GM10847 (cell line): Measurements from ENCODE around the gene MEDAG.

ENCODE experiments used
- POLR2A ChIP-seq: IDR thresholded peaks from 2 replicates; pipeline ENCODE4 v1.6.1; 2011; ENCODE audit not compliant: insufficient read length; ENCODE audit errors: extremely low read depth

Gene MEDAG

DNA sequence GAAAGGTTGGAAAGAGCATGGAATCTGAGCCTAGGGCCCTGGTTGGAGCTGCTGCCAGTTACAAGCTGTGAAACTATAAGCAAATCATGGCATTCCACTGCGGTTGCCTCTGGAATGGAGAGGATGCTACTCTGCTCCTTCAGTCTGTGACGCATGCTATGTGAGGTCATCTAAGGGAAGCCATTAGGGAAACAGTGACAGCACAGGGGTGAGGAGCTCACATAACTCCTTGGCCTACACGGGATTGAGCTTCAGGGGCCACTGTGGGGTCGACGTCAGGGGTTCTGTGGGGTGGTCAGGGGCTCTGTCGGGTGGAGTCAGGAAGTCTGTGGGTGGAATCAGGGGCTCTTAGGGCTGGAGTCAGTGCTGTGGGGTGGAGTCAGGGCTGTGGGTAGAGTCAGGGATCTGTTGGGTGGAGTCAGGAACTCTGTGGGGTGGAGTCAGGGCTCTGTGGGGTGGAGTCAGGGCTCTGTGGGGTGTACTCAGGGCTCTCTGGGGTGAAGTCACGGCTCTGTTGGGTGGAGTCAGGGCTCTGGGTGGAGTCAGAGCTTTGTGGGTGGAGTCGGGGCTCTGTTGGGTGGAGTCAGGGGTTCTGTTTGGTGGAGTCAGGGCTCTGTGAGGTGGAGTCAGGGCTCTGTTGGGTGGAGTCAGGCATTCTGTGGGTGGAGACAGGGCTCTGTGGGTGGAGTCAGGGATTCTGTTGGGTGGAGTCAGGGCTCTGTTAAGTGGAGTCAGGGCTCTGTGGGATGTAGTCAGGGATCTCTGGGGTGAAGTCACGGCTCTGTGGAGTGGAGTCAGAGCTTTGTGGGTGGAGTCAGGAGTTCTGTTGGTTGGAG is 35.8 kb upstream of the MEDAG start:
- TF ChIP-seq POLR2A = no peak

GRCh38 chr13:30870916-30871587 is 35.0 kb upstream of the MEDAG start:
- no peak for TF ChIP-seq POLR2A

DNA sequence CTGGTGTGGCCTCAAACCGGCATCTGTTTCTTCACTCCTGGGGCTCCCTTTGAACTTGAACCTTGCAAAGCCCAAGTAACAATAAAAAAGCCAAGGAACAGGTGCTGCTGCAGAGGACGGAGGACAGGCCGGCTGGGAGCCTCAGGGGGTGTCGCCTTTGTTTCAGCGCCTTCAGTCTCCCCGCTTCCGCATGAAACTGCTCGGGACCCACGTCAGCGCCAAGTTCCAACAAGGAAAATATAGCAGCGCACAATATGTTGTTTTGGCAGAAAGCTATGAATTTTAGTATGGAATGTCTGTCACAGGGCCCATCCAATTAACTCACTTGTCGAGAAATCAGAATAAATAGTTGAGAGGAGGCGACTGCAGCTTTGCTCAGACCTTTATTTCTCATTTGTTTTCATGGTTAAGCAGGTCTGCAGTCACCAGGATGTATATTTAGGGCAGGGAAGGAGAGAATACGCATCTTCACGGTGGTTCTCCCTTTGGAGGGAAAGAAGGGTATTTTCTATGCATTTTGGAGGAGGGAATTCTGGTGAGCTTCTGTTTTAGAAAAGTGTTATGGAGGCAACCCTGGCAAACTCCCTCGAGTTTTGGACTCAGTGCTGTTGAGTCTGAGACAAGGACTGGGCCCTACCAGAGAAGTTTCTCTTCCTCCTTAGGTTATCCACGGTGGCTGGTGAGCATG is 34.3 kb upstream of the MEDAG start:
- TF ChIP-seq POLR2A = no peak

GRCh38 chr13:30872276-30872594 is 33.8 kb upstream of the MEDAG start:
- TF ChIP-seq POLR2A = no peak

GRCh38 chr13:30872685-30873461 is 33.2 kb upstream of the MEDAG start:
- TF ChIP-seq POLR2A = no peak

DNA sequence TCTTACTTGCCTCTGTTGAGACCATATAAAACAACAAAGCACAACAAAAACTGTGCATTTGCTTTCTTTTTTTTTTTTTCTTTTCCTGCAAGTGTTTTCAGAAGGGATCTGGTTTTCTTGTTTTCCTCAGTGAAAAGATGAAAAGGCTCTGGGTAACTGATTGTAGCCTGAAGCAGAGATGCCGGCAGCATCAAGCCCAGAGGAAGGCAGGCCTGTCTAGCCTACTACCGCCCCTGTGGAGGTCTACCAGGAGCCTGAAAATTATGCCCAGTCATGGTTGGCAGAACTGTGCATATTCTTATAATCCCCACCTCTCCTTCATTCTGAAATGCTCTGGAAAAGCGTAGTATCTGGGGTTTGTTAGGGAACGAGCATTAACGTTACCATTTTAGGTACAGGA is 32.6 kb upstream of the MEDAG start:
- no peak for TF ChIP-seq POLR2A

DNA sequence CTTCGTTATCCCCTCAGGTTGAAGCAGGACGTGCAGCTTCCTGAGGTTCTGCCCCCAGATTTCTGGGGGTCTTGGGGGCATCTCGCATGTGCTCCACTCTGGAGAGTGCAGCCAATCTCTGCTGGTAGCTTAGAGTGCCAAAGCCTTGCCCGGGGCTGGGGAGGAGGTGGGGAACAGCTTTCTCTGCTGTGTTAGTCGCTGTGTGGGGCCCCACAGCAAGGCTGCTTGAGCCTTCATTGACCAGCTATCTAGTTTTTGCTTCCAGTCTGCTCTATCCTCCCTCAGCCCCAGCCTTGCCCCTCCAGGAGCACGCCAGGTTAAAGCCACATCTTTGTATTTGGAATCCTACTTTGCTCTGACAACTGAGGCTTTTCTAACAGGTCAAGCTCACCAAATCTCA is 32.0 kb upstream of the MEDAG start:
- no peak for TF ChIP-seq POLR2A

DNA sequence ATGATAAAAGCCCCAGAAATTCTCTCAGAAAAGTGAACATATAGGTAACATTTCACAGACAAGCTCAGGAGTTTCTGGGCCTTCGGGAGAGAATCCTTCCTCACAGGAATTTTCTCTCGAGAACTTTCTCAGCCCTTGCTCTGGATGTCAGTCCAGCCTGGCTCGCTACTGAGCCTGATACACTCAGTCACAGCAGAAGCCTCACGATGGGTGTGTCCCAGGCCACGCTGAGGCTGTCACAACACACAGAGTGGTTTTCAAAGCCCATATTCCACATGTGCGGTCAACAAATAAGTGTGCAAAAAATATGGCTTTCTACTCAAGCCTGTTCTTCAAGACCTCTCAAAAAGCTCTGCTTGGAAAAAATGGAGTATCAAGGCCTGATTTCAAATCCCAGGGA is 31.5 kb upstream of the MEDAG start:
- no peak for TF ChIP-seq POLR2A

DNA sequence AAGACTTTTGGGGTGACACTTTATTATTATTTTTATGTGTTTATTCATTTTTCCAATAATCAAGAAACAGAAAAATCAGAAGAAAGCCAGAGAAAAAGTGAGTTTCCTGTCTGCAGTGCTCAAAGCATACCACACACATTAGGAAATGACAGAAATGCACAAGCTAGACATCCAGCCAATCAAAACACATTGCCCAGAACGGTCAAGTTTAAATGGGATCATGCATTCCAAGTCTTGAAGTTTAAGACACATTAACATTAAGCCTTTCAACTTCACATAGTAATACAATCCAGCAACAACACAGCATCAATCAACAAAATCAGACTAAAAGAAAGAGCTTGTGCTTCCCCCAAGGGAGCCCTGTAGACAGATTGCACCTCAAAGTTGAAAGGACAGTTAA is 28.7 kb upstream of the MEDAG start:
- TF ChIP-seq POLR2A = no peak

DNA sequence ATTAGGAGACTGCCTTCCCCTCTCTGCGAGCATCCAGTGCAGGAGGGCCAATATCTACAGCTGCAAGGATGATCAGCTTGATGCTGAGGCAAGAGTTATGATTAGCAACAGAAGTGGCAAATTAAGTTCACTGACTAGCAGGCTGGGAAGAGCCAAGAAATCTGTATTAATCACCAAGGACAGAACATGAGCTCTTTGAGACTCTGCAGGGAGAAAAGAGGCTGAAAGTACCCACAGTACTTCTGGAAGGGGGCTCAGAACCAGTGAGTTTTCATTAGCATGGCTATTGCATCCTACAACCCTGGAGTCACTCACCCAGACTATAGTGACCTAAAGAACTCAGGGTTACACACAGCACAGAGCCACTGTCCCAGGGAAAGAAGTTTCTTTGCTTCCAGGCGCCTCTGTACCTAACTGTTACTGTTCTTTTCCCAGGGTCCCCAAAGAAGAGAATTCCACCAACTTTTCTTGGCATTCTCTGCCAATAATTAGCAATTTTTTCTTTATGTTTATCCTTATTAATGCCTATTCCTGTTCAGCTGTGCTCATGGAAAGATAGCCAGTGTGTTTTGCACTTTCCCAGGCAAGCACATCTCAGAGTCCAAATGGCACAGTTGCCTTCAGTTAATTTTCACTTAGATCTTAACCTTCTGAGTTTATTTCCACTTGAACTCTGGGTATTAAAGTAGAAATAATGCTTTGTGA is 25.8 kb upstream of the MEDAG start:
- TF ChIP-seq POLR2A = no peak

GRCh38 chr13:30880856-30881155 is 25.3 kb upstream of the MEDAG start:
- no peak for TF ChIP-seq POLR2A

DNA sequence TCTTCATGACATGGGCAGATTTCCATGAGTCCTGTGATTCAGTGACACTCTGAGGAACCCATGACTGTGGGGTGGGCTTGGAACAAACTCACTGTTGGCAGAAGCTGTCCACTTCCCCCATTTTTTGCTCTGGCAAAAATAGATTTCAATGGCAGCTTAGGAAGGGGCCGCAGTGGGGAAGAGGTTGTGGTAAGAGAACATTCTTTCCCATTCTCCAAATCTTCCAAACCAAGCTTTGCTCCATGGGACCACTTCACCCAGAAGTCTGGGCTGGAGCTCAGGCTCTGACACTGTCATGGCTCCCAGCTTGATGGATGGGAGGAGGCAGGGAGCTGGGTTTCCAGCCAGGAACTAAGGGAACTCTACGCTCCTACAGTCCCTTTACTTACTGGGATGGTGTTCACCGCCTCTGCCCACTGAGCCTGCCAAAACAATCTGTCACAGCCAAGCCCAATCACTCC is 24.9 kb upstream of the MEDAG start:
- TF ChIP-seq POLR2A = no peak

DNA sequence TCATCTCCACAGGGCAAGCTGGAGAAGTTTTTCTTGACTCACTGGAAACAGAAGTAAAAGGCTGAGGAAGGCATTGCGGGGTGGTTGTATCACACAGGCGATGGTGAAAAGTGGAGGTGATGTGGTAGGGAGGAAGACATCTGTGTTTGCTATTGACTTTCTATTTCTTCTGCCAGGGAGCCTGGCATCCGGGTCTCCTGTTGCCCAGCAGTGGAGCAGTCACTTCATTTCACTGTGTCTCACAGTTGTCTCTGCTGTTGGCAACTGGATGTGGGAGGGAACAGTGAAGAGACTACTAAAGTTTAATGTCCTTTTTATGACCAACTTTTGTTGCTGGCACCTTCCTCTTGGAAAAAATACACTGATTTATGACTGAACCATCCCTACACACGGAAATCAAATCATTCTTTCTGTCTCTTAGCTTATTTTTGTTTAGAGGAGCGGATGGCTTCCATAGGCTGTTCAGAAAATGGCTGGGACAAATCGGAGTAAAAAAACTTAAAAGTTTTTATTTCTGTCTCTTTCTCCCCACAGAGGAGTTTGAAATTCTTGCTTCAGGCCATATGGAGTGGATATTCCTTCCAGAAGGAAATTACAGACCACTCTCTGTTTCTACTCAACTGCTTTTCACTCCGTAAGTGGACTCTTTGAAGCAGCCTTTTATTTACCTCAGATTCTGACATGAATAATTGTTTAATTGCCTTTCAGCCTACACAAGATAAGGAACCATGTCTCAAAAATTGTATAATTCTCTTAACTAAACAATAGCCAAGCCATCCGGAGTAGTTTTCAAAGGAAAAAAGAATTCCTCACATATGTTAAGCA is 23.8 kb upstream of the MEDAG start:
- no peak for TF ChIP-seq POLR2A
